GM18505 (cell line): ENCODE measurements around the gene LMBR1.
"Not testable (repeated sequence)": the region's sequence is repeated elsewhere in the genome, so short reads cannot be mapped to it uniquely, and the experiment has no call there.

Source experiments
- ATAC-seq: cut with Tn5 transposase; IDR thresholded peaks from one replicate; pipeline ENCODE4 v1.9.1; 2021; ENCODE audit not compliant: unreplicated experiment
- POLR2A ChIP-seq: IDR thresholded peaks from 4 replicates; pipeline ENCODE4 v1.6.1; 2011; ENCODE audit warnings: borderline replicate concordance; ENCODE audit not compliant: insufficient read depth, insufficient read length; ENCODE audit errors: extremely low read depth

Gene LMBR1

GRCh38 chr7:156889089-156889488 lies 3.9 kb downstream of the LMBR1 start:
- TF ChIP-seq POLR2A: no peak
- ATAC-seq: no peak

DNA sequence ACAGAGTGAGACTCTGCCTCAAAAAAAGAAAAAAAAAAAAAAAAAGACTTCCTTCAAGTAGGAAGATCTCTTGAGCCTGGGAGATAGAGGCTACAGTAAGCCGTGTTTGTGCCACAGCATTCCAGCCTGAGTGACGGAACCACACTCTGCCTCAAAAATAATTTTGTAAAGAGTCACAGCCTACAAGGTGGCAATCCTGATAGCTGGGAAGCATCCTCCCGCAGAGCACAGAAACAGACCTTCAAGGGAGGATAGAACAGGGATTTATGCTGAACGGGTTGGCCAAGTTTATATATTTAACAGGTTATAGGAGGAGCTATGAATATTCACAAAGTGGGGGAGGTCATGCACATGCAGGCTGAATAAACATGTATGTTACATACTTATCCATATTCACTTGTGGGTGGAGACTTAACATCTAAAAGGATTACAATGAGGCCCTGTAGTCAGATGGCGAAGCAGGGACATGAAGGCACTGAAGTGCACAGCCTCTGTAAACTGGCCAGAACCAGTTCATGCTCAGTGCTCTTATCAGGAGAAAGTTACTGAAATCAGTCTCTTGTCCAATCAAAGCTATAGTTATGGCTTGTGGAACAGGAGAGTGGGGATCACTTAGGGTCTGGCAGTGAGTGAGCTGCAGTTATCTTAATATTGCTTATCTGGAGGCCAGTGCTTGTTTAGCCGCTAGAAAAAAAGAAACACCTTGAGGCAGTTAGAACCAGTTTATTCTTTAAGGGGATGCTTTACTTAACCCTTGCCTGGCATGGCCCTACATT lies 6.8 kb downstream of the LMBR1 start:
- TF ChIP-seq POLR2A: no peak
- ATAC-seq: no peak

GRCh38 chr7:156881679-156882078 lies 11.3 kb downstream of the LMBR1 start:
- TF ChIP-seq POLR2A: no peak
- no peak for ATAC-seq

GRCh38 chr7:156875766-156876165 lies 17.2 kb downstream of the LMBR1 start:
- TF ChIP-seq POLR2A: no peak
- ATAC-seq: no peak

GRCh38 chr7:156868363-156868762 lies 24.6 kb downstream of the LMBR1 start:
- ATAC-seq: not testable (repeated sequence)

- ATAC-seq: peak; percentile 59
- TF ChIP-seq POLR2A: no peak
Observed at GRCh38 chr7:156865493-156865892, 27.5 kb downstream of the LMBR1 start.

GRCh38 chr7:156862022-156862421 lies 31.0 kb downstream of the LMBR1 start:
- ATAC-seq: not testable (repeated sequence)

GRCh38 chr7:156861212-156861611 lies 31.8 kb downstream of the LMBR1 start:
- no peak for ATAC-seq
- no peak for TF ChIP-seq POLR2A

GRCh38 chr7:156860099-156860498 lies 32.9 kb downstream of the LMBR1 start:
- ATAC-seq: not testable (repeated sequence)

- ATAC-seq: no peak
- no peak for TF ChIP-seq POLR2A
Observed at GRCh38 chr7:156858523-156858922, 34.5 kb downstream of the LMBR1 start.

DNA sequence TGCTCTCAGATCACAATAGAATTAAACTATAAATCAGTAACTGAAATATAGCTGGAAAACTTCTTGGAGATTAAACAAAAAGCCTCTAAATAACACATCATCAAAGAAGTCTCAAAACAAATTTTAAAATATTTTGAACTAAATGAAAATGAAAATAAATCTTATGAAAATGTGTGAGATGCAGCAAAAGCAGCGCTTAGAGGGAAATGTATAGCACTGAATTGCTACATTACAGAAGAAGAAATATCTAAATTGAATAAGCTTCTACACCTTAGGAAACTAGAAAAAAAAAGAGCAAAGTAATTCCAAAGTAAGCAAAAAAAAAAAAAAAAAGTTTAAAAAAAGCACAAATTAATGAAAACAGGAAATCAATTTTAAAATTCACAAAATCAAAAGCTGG lies 35.2 kb downstream of the LMBR1 start:
- no peak for TF ChIP-seq POLR2A
- ATAC-seq: no peak

DNA sequence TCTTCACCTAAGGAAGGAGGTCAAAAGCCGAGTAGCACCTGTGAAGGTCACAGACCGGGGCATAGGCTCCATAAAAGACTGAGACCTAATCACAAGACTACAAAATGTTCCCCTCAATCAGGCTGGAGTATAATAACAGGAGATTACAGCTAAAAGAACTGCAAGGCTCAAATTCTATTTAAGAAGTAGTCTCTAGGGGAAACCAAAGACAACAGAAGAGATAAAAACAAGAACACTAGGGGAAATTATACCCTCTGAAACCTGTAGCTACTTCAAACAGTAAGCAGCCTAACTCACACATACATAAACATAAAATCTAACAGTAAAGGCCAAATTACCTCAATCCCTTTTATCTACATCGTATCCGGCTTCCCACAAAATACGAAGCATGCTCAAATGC lies 38.3 kb downstream of the LMBR1 start:
- no peak for ATAC-seq

DNA sequence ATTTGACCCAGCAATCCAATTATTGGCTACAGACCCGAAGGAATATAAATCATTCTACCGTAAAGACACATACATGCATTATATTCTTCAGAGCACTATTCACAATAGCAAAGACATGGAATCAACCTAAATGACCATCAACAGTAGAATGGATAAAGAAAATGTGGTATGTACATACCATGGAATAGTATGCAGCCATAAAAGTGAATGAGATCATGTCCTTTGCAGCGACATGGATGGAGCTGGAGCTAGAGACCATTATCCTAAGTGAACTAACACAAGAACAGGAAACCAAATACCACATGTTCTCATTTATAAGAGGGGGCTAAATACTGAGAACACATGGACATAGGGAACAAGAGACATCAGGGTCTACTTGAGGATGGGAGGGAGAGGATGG lies 44.0 kb downstream of the LMBR1 start:
- no peak for ATAC-seq

More for the DNA sequence above, 38.3 kb downstream of the LMBR1 start:
- TF ChIP-seq POLR2A: no peak

DNA sequence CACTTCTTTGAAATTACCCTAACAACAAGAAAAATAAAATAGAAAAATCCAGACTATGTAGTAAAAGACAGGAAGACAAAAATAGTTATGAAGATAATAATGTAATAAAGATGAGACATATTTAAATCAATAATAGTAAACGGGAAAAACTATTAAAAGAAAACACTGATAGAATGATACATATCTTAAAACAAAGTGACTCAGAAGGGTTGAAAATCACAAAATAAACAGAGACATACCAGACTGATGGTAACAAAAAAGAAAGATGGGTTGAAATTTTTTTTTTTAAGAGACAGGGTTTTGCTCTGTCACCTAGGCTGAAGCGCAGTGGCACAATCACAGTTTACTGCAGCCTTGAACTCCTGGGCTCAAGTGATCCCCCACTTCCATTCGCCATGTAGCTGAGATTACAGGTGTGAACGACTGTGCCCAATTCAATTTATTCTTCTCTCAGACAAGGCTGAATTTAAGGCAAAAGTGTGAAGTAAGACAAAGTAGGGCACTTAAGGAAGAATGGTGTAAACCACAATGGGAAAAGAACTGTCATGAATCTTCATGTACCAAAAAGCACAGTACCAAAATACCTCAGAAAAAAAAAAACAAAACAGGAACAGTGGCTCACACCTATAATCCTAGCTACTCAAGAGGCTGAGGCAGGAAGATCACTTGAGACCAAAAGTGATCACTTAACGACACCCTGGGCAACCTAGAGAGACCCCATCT lies 47.4 kb downstream of the LMBR1 start:
- no peak for ATAC-seq
- TF ChIP-seq POLR2A: no peak

More for the DNA sequence above, 44.0 kb downstream of the LMBR1 start:
- no peak for TF ChIP-seq POLR2A

GRCh38 chr7:156843582-156843981 lies 49.4 kb downstream of the LMBR1 start:
- not testable (repeated sequence) for ATAC-seq

DNA sequence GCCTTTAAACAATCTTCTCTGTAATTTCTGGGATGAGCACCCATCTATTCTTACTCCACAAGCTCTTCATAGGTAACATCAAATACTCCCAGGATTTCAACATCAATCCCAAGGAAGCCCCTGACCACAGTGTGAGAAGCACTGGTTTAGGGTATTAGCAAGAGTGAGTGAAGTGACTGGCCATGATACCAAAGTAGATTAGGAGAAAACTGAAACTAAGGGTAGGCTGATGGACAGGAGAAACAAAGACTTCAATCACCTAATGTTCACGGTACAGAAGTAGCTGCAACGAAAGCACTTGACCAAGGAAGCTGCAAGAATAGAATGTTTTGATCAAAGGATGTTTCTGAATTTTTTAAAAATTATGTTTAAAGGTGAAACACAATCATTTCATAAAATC lies 49.8 kb downstream of the LMBR1 start:
- no peak for ATAC-seq
- TF ChIP-seq POLR2A: no peak
